GM18909 (cell line): ENCODE data around the gene ASB11.

Experiments
- ATAC-seq: cut with Tn5 transposase; IDR thresholded peaks from one replicate; pipeline ENCODE4 v1.9.1; 2021; ENCODE audit warnings: mild to moderate bottlenecking; ENCODE audit not compliant: unreplicated experiment, poor library complexity

Gene ASB11

GRCh38 chrX:15236146-15236545 lies 79.3 kb downstream of the ASB11 start:
- ATAC-seq = no peak

DNA sequence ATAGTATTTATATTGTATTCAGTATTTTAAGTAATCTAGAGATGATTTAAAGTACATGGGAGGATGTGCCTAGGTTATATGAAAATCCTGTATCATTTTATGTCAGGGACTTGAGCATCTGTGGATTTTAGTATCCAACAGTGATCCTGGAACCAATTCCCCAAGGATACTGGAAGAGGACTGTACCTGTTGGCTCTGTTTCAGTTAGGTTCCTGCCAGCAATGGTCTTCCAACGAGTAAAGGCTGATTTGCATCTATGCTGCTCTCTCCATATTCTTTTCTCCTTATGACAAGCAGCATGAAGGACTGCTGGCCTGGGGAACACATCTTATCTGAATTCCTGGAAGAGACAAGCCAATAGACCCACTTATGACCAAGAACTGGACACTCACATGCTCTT lies 80.4 kb downstream of the ASB11 start:
- no peak for ATAC-seq

GRCh38 chrX:15233416-15234015 lies 81.9 kb downstream of the ASB11 start:
- ATAC-seq = no peak
